C4-2B (cell line): ENCODE data around the gene CXCR2.
"Not testable (repeated sequence)": the region's sequence is repeated elsewhere in the genome, so short reads cannot be mapped to it uniquely, and the experiment has no call there.

Experiments used
- H3K27ac ChIP-seq: fragments of 450-650 bp; 2 replicates; pipeline ENCODE4 v1.5.1; 2017
- ZFX ChIP-seq: fragments of 450-650 bp; IDR thresholded peaks from 2 replicates; pipeline ENCODE4 v1.6.1; 2017
- TF ChIP-seq, protein P1 (sequence below): fragments of 450-650 bp; conservative IDR thresholded peaks from 2 replicates; pipeline ENCODE4 v1.5.1; 2017; ENCODE audit warnings: mild to moderate bottlenecking

The CXCR2 gene

DNA sequence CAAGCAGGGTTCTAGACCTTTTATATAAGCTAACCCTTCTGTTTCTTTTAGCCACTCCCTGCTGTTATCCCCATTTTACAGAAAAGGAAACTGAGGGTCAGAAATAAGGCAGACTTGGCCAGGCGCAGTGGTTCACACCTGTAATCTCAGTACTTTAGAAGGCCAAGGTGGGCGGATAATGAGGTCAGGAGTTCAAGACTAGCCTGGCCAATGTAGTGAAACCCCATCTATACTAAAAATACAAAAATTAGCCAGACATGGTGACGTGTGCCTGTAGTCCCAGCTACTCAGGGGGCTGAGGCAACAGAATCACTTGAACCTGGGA lies 42.5 kb upstream of the CXCR2 start:
- H3K27ac ChIP-seq = no peak overlapping the region
- TF ChIP-seq ZFX = no peak
- TF ChIP-seq, protein P1, sequence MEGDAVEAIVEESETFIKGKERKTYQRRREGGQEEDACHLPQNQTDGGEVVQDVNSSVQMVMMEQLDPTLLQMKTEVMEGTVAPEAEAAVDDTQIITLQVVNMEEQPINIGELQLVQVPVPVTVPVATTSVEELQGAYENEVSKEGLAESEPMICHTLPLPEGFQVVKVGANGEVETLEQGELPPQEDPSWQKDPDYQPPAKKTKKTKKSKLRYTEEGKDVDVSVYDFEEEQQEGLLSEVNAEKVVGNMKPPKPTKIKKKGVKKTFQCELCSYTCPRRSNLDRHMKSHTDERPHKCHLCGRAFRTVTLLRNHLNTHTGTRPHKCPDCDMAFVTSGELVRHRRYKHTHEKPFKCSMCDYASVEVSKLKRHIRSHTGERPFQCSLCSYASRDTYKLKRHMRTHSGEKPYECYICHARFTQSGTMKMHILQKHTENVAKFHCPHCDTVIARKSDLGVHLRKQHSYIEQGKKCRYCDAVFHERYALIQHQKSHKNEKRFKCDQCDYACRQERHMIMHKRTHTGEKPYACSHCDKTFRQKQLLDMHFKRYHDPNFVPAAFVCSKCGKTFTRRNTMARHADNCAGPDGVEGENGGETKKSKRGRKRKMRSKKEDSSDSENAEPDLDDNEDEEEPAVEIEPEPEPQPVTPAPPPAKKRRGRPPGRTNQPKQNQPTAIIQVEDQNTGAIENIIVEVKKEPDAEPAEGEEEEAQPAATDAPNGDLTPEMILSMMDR = no peak

DNA sequence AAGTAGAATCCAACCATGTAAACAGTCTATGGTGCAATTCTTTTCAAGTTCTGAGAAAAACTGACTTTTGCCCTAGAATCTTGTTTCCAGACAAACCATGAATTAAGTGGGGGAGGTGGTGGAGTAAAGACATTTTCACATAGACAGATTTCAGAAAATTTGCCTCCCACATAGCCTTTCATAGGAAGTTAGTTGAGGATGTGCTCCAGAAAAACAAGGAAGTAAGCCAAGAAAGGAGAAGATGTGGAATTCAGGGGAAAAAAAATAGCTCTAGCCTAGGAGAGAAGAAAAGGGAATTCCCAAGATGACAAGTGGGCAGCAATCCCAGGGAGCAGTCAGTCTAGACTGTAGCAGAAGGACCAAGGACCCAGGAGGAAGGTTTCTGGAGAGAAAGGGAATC lies 39.4 kb upstream of the CXCR2 start:
- TF ChIP-seq, protein P1 = no peak
- TF ChIP-seq ZFX = no peak
- no peak overlapping the region for H3K27ac ChIP-seq

DNA sequence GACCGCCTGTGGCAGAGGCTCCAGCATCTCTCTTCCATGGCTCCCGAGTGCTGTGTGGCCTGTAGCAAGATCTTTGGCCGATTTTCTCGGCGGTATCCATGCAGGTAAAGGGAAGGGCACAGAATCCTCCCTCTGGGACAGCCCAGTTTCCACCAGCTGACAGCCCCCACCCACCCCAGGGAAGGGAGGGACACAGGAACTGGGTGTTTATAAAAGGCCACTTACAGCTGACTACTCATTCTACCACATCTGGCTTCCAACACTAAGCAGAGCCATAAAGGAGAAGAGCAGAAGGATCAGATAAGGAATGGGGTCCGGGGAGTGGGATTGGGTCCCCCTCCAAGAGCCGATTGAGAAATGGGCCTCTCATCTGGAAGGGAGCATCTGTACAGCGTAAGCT lies 36.6 kb upstream of the CXCR2 start:
- H3K27ac ChIP-seq = no peak overlapping the region
- TF ChIP-seq ZFX = no peak
- TF ChIP-seq, protein P1 = no peak

DNA sequence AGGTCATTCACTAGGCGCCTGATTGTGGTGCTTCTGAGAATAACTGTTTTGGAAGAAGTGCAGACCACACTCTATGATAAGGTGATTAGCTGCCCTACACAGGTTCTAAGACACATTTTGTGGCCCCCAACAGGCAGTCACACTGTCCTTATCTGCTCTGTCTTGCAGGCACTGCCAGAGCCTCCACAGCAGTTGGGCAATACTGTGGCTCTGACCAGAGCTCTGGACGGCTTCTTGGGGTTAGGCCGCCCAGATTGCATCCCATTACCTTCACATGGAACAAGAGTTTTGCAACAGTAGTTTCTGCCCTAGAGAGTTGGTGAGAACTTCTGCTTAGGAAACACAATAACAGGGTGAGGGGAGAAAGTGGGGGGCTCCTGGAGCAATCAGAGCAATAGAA lies 34.1 kb upstream of the CXCR2 start:
- TF ChIP-seq, protein P1 = no peak
- H3K27ac ChIP-seq = no peak overlapping the region

DNA sequence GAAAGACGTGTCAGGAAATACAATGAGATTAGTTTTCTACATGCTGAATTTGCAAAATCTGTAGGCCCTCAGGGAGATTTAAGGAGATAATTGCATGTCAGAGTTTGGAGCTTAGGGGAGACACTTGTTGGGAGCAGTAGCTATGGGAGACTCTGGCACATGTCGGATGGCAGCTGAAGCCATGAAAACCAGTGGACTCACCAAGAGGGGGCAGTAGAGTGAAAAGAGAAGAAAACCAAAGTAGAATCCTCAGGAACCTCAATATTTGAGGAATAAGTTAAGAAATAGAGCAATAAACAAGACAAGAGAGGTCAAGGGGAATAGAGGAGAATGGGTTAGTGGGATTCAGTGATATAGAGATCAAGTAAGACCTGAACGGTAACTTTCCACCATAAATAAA lies 31.9 kb upstream of the CXCR2 start:
- TF ChIP-seq ZFX = no peak
- TF ChIP-seq, protein P1 = peak; percentile 16
- no peak overlapping the region for H3K27ac ChIP-seq

DNA sequence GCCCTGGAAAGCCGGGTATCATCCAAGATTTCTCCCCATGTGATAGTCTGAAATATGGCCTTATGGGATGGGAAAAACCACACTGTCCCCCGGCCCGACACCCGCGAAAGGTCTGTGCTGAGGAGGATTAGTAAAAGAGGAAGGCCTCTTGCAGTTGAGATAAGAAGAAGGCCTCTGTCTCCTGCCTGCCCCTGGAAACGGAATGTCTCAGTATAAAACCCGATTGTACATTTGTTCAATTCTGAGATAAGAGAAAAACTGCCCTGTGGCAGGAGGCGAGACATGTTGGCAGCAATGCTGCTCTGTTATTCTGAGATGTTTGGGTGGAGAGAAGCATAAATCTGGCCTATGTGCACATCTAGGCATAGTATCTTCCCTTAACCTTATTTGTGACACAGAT lies 30.0 kb upstream of the CXCR2 start:
- H3K27ac ChIP-seq = no peak overlapping the region
- no peak for TF ChIP-seq ZFX
- TF ChIP-seq, protein P1 = no peak

DNA sequence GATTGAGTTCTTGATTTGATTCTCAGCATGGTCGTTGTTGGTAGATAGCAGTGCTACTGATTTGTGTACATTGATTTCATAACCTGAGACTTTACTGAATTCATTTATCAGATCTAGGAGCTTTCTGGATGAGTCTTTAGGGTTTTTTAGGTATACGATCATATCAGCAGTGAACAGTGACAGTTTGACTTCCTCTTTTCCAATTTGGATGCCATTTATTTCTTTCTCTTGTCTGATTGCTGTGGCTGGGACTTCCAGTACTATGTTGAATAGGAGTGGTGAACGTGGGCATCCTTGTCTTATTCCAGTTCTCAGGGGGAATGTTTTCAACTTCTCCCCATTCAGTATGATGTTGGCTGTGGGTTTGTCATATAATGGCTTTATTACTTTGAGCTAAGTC lies 27.9 kb upstream of the CXCR2 start:
- H3K27ac ChIP-seq = no peak overlapping the region
- TF ChIP-seq, protein P1 = no peak
- no peak for TF ChIP-seq ZFX

DNA sequence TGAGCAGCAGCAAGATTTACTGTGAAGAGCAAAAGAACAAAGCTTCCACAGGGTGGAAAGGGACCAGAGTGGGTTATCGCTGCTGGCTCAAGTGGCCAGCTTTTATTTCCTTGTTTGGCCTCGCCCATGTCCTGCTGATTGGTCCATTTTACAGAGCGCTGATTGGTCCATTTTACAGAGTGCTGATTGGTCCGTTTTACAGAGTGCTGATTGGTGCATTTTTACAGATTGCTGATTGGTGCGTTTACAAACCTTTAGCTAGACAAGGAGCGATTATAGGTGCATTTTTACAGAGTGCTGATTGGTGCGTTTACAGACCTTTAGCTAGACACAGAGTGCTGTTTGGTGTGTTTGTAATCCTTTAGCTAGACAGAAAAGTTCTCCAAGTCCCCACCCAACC lies 17.0 kb upstream of the CXCR2 start:
- H3K27ac ChIP-seq = not testable (repeated sequence)

DNA sequence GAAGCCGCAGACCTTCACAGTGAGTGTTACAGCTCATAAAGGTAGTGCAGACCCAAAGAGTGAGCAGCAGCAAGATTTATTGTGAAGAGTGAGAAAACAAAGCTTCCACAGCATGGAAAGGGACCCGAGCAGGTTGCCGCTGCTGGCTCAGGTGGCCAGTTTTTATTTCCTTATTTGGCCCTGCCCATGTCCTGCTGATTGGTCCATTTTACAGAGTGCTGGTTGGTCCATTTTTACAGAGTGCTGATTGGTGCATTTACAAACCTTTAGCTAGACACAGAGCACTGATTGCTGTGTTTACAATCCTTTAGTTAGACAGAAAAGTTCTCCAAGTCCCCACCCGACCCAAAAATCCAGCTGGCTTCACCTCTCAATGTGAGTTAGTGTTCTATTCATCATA lies 4.0 kb upstream of the CXCR2 start:
- not testable (repeated sequence) for H3K27ac ChIP-seq

DNA sequence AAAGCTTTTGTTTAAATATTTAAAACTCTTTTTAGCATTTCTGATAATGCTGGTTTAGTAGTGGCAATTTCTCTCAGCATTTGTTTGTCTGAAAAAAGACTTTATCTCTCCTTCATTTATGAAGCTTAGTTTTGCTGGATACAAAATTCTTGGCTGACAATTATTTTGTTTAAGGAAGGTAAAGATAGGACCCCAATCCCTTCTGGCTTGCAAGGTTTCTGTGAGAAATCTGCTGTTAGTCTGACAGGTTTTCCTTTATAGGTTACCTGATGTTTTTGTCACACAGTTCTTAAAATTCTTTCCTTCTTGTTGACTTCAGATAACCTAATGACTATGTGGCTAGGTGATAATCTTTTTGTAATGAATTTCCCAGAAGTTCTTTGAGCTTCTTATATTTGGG lies 3.5 kb upstream of the CXCR2 start:
- H3K27ac ChIP-seq = not testable (repeated sequence)
